GM19351 (cell line): ENCODE data around the gene ANKIB1.

Source experiments
- ATAC-seq: cut with Tn5 transposase; IDR thresholded peaks from one replicate; pipeline ENCODE4 v1.9.1; 2021; ENCODE audit warnings: mild to moderate bottlenecking, moderate library complexity; ENCODE audit not compliant: unreplicated experiment

ANKIB1 gene

DNA sequence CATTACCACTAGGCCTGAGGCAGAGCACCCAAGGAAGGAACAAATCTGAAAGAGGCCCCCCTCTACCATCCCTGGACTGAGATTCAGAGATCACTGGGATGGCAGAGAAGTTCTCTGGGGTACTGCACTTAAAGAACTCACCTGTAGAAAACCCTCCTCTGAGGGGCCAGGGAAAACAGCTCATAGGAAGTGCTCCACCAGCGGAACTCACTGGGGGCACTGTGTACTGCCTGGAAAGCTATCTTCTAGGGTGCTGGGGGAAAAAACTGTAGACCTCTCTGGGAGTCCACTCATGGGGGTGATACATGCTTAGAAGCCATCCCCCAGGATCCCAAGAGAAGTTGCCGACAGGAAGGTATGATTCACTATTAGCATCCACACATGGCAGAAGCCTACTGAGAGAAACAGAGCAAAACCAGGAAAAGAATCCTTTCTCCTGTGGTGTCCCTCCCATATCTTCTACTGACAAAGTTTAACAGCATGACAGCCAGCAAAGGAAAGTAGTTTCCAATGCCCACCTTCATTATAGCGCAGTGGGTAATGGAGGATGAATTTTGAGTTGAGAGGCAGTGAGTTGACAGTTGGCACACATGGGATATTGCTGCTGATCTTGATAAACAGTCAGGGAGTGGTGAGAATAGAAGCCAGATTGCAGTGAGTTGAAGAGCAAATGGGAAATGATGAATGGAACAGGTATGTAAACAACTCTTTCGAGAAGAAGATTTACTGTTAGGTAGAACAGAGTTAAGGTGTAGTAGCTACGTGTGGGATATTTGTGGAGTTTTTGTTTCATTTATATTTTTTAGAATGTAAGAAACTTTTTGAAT is 20.9 kb downstream of the ANKIB1 start:
- no peak for ATAC-seq

DNA sequence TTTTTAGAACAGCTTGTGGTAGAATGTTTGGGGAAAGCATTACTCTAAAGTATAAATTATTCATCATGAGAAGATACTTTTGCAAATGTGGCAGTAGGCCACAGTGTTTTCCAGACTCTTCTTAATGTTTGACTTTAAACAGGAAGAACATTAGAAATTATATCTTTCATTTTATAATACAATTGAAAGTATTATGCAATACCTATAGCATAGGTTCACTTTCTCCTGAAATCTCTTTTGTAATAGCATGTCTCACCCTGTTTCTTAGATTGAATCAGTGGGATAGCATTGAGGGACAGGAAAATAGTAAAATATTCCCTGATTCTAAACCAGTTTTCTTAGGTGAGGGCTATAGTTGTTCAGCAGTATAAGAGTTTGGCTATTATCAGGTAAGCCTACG is 23.1 kb downstream of the ANKIB1 start:
- ATAC-seq = no peak

DNA sequence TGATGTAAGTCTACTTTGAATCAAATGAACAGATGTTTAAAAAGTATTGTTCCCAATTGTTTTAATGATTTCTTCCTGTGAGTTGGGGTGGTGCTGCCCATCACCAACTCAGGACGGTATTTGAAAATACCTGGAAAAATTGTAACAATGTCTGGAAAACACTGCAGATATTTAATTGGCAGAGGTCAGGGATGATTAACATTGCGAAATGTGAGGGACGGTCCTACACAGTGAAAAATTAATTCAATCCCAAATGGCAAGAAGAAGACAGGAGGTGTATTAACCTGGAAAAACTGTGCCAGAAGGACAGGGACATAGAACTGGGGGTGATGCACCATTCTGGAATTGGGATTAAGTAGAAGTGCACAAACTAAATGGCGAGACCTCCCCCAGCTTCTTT is 29.6 kb downstream of the ANKIB1 start:
- ATAC-seq = no peak

DNA sequence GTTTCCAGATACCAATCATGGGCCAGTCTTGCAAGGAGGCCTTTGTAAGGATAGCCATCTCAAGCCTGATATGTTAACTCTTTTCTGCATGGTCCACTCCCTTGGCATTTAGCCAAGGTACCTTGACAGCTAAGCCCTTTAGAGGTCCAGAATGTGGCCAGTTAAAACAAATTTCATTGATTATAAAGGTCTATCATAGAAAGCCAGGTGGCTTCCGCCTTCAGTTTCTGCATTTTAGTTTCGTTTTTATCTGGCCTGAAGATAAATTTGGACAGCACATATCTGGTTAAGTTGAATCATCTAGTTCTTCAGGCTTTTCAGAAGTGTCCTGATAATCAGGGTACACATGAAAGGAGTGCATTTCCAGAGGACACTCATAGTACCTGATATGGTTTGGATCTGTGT is 30.7 kb downstream of the ANKIB1 start:
- peak; percentile 86 for ATAC-seq

DNA sequence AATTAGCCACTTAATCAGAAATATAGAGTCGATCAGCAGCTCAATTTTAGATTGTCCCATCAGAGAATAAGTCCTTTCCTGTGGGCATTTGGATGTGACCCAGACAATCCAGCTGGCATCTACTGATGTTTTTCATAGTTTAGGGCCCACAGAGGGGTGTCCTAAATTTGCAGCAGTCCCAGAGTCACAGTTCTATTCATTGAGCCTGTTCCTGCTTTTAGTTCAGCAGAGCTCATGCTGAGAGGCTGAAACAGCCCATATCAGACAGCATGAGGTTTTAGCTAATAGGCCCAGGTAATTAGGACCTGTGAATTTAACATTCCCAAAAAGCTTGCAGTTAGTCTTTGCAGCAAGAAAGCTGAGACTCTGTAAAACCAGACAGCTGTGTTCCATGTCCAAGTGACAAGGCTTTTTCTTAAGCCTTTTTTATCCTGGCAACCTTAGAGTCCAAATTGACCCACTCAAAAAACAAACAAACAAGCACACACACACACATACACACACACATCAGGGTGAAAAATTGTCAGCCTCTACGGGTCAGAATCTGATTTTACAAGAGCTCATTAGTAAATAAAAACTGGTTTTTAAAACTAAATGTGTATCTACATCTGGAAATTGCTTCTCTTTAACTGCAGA is 33.7 kb downstream of the ANKIB1 start:
- no peak for ATAC-seq

DNA sequence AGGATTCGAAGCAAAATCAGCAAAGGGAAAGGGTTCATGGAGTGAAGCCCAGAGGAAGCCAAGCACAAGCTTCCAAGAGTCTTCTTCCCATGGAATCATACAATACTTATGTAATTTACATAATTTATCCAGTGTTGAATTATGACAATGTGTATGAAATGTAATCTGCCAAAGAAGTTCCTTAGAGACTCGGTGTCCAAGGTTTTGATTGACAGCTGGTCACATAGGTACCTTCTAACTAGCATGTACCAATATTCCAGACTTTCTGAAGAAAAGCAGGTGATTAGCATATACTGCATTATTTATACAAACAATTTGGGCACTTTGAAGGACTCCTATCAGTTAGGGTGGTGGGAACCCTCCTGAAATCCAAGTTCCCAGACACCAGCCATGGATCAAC is 35.3 kb downstream of the ANKIB1 start:
- ATAC-seq = no peak

DNA sequence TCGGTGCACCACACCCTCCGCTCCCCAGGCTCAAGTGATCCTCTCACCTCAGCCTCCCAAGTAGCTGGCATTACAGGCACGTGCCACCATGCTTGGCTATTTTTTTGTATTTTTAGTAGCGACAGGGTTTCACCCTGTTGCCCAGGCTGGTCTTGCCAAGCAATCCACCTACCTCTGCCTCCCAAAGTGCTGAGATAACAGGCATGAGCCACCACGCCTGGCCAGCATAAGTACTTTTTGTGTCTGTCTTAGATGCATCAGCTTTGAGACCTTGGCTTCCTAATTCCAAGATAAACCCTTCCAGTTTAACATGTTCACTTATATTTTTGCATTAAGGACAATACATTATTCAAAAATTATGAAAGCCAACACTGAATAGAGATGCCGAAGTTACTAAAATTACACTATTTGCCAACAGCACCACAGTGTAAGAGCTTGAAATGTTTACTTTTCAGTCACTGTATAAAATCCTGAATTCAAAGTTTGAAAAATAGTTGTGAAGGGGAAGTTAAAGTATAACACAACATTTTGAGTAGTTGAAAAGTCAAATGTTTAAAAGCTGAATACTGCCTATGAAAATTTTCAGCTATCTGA is 36.5 kb downstream of the ANKIB1 start:
- ATAC-seq = no peak

DNA sequence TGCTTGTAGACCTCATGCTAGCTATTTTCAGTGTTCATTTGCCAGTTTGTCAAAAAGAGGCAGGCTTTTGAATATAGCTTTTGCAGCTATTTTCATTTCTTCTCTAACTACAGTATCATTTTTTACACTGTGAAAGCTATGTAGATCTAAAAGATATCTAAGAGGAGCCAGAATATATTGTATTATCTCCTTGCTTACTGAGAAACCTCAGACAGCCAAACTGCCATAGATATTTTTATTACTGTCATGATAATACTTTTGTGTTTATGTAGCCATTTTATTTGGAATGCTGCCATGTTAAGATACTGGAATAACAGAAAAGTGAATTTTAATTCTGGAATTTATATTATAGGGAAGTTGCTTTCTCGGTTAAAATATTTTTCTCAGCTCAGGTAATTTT is 37.2 kb downstream of the ANKIB1 start:
- no peak for ATAC-seq

DNA sequence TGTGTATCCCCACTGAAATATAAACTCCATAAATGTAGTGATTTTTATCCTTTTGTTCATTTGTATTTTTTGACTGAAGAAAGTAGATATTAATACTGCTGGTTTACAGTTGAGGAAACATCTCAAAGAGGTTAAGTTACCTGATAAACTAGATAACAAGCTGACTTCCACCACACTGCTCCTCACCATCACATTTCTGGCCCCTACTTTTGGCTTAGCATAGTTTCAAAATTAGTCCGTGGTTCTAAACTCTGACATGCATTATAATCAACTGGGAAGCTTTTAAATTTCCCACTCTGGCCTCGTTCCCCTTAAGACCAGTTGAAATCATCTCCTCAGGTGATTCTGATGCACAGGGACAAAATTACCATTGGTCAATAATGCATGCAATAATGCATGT is 43.5 kb downstream of the ANKIB1 start:
- ATAC-seq = peak; percentile 40

DNA sequence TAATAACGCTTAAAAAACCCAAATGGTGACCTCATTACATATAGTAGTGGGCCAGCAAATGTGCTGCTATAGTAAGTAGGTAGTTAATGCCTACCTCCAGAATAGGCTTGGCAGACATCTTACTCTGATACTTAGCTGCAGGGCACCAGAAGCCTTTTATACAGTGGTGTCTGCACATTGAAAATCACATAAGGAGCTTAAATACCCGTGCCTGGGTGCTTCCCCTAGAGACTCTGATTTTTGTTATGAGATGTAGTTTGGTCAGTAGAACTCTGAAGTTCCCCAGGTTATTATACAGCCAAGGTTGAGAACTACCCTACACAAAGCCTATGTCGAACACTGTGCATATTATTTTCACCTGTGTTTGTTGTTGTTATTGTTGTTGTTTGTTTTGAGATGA is 47.2 kb downstream of the ANKIB1 start:
- no peak for ATAC-seq

DNA sequence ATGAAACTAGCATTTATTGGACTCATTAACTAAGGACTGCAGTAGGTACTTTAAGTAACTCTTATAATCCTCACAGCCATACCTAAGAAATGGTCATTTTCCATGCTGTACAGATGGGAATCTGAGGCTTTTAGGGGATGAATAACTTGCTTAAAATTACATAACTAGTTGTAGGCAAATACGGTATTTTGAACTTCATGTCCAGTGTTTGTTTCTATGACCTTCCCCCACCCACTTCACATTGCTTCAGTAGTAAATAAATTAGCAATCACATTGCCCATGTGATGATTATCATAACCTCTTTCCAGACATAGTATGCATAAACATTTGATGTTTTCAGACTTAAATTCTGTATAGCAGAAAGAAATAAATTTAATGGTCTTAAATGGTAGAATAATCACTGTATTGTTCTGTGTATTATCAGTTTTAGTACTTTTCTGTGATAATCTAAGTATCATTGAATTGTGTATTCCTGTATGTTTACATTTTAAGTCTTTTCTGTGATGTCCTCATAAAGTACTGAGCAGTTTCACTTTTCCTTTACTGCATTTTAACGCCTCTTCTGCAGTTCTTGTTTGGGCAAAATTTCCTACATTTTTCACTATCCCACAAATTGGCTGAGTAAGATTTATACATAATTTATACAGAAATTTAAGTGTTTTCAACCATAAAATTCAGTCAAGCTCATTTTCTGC is 48.3 kb downstream of the ANKIB1 start:
- no peak for ATAC-seq

DNA sequence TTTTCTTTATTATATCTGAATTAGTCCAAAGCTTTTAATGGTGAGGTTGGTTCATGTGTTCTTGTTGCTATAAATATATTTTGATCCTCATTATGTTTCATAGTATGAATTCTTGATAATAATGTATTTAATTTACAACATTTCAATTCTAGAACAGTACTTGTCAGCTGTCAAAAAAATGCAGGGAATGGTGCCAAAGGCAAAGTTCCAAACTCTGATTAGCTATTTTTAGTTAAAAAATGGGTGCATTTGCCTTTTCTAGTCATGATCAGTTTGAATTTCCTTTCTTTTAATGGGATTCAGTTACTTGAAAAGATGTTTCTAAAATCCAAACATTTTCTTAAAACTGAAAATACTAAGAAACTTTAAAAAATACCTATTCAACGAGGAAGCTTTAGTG is 49.6 kb downstream of the ANKIB1 start:
- no peak for ATAC-seq

DNA sequence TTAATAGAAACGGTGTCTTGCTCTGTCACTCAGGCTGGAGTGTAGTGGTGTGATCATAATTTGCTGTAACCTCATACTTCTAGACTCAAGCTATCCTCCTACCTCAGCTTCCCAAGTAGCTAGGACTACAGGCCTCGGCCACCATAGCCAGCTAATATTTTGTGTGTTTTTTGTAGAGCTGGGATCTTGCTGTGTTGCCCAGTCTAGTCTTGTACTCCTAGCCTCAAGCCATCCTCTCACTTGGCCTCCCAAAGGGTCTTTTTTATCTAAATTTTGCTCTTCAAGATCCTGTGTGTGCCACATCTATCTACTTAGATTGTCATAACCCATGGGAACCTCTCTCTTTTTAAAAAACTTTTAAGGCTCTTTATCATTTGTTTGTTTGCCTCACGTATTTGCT is 50.5 kb downstream of the ANKIB1 start:
- no peak for ATAC-seq

DNA sequence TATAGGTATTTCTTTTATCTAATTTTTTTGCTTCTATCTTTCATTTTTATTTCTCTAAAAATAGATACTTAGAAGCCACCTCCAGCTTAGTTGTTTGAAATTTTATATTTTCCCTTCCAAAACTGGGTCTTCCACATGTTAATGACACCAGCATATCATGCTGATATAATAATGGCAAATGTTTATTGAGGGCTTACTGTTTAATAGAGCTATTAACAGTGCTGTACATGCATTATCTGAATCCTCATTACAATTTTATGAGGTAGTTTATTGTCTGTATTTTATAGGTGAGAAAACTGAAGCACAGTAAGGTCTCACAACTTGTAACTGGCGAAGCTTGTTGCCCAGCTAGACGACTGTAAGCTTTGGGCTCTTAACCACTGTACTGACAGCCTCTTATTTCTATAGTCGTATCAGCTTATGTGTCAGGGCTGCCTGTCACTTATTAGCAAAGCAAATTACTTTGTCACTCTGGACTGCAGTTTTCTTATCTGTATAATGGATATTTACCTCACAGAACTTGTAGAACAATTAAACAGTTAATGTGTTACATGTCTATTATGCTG is 51.2 kb downstream of the ANKIB1 start:
- ATAC-seq = no peak

DNA sequence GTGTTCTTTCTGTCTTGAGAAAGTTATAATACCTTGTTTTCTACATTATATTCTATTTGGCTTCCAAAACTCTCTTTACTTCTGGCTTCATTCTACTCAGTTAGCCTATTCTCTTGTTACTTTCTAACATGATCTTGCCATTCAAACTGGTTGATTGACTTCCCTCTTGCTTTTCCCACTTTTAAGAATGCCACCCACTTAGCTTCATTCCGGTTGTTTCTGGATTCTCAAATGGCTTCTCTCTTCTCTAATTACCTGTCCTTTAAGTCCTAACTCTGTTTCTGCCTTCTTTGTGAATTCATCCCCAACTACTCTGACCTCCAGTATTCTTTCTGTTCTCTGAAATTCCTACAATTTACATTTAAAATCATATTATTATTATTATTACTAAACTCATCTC is 52.0 kb downstream of the ANKIB1 start:
- no peak for ATAC-seq

DNA sequence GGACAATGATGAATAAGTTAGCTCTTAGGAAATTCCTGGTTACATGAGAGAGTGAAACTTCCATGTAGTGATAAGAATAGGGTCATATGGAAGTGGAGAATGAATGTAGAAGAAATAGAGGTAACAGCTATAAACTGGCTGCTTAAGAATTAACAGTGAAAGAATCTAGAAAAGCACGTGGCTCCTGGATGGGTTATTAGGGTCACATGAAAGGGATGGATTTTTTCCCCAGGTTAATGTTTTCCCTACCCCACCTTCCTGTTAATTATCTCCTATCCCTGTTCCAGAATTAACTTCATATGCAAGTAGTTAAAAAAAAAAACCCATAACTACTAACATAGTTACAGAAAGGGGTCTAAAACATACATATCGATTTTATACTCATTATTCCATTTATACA is 58.0 kb downstream of the ANKIB1 start:
- no peak for ATAC-seq

DNA sequence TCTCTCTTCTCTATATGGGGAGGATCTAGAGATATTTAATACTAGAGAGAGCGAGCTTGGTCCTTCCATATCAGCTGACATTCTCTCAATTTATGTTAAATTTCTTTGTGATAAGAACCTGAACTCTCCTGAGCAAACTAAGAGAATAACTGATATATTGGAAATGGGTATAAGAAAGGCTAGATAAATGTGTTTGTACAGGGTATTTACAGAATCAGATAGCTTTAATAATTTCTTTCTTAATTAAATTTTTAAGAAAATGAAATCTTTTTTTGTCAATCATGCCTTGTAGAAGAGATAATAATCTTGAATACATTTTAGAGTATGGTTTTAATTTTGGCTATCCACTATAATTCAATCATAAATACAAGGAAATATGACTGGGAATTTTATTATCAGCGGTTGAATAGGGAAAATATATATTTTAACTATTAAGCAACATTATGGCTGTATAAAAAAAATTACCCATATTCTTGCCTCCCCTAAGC is 58.7 kb downstream of the ANKIB1 start:
- no peak for ATAC-seq

DNA sequence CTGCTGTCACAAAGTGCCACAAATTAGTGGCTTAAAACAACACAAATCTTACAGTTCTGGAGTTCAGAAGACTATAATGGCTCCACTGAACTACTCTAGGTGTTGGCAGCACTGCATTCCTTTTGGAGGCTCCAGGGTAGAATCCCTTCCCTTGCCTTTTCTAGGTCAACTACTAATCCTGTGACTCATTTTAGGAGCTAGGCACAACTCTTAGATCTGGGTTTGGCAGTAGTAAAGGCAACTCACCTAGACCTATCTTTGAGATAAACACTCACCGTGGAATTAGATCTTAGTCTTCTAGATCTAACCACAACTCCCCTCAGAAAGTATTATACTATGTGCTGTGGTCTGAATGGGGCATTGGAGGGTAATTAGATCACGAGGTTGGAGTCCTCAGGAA is 60.4 kb downstream of the ANKIB1 start:
- ATAC-seq = no peak

DNA sequence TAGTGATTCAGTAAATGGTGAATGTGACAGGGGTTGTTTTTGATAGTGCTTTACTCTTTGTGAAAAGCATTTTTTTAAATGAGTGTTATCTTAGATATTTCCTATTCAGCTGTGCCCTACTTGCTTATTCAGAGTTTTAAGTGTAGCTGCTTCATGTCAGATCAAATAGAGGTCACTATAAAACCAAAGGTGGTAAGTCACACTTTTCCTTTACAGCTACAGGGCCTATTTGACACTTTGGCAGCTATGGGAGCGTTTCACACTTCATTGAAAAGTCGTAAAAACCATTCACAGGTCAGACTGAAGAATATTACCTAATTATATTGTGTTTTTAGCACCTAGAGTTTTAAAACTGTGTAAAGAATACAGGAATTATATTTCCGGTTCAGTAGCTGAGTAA is 67.3 kb downstream of the ANKIB1 start:
- no peak for ATAC-seq

DNA sequence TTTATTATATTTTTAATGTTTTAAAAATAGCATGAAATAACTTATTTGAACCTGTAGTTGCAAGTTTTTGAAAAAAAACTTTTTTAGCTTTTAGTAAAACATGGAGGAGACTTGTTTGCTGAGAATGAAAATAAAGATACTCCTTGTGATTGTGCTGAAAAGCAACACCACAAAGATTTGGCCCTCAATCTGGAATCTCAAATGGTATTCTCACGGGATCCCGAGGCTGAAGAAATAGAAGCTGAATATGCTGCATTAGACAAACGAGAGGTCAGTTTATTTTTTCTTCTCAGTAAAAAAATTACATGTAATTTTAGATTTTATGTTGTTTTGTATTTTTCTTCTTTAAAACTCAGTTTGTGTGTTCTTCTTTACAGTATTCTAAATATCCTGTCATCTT is 73.5 kb downstream of the ANKIB1 start:
- ATAC-seq = no peak

DNA sequence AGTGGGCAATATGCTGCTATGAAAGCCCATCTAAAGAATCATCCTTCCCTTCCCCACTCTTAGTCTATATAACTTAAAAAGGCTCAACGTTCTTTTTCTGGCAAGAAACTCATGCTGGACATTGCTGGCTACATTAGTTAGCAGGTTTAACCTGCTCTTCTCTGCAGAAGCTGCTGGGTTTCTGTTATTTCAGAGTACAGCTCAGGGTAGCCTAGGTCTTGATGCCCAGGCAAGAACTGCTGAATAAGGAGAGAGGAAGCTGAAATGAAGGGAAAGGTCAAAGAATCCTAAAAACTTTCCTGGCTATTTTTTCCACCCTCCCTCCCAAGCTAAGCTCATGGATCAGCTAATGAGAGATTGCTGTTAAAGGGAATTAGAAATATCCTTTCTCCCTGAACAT is 79.4 kb downstream of the ANKIB1 start:
- ATAC-seq = no peak
